Measurements from ENCODE around the gene DDX10. TPM values are rescaled to one million over a fixed set of nuclear protein-coding genes. Genes with fewer than 3 reads are reported as not detected.

The DDX10 gene
- total and polyA plus RNA-seq, 2 of the 8 experiments (the other 6 are each of a cell fraction or from before 2014, with no cell fraction given) = 49.2 to 52.2 TPM

- TF ChIP-seq CHD7 (IDR thresholded peaks at IDR 0.05; ENCODE audit: insufficient replicate concordance, low read length) (no peak), TAF7 (optimal IDR thresholded peaks at IDR 0.05; ENCODE audit: borderline replicate concordance, low read depth, low read length) (no peak), SAP30 (IDR thresholded peaks at IDR 0.05; ENCODE audit: insufficient read depth, insufficient replicate concordance, low read length) (no peak)
These were observed 236.5 kb downstream of the DDX10 start (continued) for GRCh38 chr11:108901359-108901758.

All from H1 (cell line).